Epithelial cell of esophagus (primary cell): Measurements from ENCODE around the gene SUSD3.

Experiments
- DNase-seq: peaks from one replicate; pipeline ENCODE4 v3.0.0; 2010; ENCODE audit warnings: low read depth
- H3K4me3 ChIP-seq: 2 replicates; pipeline ENCODE4 v1.5.1; 2011; ENCODE audit warnings: mild to moderate bottlenecking, low read length, control low read depth
- TF ChIP-seq, protein P1 (sequence below): IDR thresholded peaks from 2 replicates; pipeline ENCODE4 v1.5.1; 2011; ENCODE audit warnings: low read depth, mild to moderate bottlenecking, low read length, control low read depth, inconsistent platforms; ENCODE audit not compliant: insufficient read depth; ENCODE audit errors: missing control alignments

SUSD3 gene

DNA sequence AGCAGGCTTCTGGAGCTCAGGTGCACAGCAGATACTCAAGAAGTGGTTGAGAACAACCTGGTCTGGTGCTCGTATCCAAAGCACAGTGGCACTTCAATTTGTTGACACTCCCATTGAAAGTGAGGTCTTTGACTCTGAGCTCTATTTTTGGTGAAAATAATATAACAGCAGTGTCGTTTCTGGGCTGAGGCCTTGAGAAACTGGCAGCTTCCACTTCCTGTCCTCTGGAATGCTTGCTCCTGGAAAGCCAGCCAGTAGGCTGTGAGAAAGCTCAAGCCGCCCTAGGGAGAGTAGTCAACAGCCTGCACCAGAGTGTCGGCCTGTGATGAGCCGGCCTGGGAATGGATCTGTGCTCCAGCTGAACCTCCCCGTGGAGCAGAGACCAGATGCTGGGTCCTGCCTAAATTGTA is 6.8 kb upstream of the SUSD3 start:
- TF ChIP-seq, protein P1, sequence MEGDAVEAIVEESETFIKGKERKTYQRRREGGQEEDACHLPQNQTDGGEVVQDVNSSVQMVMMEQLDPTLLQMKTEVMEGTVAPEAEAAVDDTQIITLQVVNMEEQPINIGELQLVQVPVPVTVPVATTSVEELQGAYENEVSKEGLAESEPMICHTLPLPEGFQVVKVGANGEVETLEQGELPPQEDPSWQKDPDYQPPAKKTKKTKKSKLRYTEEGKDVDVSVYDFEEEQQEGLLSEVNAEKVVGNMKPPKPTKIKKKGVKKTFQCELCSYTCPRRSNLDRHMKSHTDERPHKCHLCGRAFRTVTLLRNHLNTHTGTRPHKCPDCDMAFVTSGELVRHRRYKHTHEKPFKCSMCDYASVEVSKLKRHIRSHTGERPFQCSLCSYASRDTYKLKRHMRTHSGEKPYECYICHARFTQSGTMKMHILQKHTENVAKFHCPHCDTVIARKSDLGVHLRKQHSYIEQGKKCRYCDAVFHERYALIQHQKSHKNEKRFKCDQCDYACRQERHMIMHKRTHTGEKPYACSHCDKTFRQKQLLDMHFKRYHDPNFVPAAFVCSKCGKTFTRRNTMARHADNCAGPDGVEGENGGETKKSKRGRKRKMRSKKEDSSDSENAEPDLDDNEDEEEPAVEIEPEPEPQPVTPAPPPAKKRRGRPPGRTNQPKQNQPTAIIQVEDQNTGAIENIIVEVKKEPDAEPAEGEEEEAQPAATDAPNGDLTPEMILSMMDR = no peak
- DNase-seq = no peak
- no peak overlapping the region for H3K4me3 ChIP-seq

DNA sequence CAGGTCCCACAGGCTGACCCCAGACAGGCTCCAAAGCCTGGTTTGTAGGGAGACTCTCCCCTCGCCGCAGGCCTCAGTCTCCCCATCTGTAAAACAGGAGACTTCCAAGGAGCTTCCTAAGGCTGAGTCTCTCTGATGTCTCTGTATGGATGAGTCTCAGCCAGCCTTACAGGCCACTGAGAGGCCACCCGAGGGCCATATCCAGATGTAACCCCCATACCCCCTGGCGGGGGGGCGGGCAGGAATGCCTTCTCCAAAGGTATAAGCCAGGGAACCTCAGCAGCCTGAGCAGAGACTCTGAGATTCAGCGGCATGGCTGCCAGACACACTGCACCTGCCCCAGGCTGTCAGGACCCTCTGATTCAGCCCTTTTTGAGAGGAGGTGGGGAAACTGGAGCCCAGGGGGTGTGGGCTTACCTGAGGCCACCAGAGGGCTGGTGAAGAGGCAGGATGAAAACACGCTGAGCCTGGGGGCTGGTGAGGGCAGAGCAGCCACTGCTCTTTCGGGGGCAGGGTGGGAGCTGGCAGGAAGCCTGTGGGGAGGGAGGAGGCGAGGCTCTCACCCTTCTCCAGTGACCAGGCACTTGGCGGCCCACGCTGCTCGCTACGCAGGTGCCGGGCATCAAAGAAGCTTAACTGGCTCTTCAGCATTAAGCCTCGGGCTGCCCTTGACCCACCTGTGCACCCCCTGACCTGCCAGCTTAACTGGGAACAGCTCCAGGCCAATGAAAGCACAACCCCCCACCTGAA is 5.5 kb upstream of the SUSD3 start:
- TF ChIP-seq, protein P1 = no peak
- H3K4me3 ChIP-seq = no peak overlapping the region
- no peak for DNase-seq

DNA sequence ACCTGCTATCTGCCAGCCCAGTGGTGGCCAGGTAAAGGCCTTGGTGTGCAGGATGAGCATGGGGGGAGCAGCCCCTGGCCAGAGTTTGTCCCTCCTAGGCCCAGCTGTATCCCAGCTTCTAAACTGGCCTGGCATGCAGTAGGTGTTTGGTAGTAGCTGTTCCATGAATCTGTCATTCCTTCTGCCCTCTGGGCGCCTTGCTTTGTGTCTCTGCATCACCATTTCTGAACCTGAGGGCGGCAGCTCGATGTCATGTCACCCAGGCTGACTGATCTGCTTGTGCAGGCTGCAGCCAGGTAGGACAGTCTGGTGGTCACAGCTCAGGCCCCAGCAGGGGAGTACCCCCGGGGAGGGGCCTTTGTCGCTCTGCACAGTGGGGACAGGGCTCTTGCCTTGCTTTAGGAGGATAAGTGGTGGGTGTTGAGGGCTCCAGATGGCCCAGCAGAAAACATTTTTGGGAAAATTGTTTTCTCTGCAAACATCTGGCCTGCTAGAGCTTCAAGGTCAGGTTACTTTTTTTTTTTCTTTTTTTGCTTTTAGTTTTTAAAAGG is 4.6 kb upstream of the SUSD3 start:
- H3K4me3 ChIP-seq = no peak overlapping the region
- DNase-seq = no peak
- TF ChIP-seq, protein P1 = no peak

DNA sequence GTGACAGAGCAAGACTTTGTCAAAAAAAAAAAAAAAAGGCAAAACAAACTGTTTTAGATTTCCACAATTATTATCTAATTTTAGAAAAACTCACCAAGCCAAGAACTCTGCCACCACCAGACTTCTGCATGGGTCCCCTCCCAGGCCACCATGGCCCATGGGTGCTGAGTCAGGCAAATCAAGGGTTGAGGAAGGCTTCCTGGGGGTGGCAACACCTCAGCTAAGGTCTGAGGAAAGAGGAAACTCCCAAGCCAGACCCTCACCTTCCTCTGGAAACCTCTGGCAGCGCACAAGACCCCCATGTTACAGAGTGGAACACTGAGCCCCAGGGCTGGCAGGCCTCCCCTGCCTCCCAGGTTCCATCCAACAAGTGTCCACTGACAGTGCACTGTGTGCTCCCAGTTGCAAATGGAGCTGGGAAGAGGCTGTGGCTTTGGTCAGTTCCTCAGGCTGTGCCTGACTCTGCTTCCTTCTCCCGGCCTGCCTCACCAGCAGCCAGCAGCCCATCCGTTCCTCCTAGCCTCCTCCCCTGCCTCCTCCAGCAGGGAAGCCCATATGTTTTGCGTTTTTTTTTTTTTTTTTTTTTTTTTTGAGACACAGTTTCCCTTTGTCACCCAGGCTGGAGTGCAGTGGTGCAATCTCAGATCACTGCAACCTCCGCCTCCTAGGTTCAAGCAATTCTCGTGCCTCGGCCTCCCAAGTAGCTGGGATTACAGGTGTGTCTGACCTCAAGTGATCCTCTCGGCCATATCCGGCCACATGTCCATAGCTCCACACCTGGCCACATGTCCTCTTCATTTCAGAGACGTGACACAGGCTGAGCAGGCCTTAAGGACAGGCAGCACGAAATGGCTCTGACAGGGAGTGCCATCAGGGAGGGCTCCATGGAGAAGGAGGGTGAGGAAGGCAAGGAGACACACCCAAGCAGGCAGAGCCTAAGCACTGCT is 3.5 kb upstream of the SUSD3 start:
- no peak overlapping the region for H3K4me3 ChIP-seq
- no peak for DNase-seq
- TF ChIP-seq, protein P1 = no peak

DNA sequence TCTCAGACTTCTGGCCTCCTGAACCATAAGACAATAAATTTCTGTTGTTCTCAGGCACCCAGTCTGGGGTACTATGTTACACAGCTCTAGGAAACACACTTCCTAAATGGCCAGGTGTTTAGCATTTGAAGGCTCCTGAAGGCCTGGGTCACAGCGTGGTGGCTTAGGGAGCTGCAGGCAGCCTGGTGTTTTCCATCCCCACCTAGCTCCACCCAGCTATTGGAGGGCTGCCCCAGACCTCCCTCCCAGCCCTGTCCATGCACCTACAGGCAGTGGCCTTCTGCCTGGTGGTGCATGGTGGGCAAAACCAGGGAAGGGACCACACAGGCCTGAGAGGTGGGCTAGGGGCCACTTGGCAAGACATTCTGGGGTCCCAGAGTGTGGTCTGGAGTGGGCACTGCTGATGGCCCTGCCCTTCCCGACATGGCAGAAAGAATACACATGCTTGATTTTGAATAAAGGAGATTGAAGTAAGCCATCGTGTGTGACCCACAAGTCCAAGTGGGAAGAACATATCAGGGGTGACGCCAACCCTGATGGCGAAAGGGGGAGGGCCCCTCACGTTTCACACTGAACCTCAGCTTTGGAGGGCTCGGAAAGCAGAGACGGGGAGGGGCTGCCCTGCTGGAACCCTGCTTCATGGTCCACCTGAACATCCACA is 1.3 kb upstream of the SUSD3 start:
- H3K4me3 ChIP-seq = no peak overlapping the region
- TF ChIP-seq, protein P1 = no peak
- no peak for DNase-seq

DNA sequence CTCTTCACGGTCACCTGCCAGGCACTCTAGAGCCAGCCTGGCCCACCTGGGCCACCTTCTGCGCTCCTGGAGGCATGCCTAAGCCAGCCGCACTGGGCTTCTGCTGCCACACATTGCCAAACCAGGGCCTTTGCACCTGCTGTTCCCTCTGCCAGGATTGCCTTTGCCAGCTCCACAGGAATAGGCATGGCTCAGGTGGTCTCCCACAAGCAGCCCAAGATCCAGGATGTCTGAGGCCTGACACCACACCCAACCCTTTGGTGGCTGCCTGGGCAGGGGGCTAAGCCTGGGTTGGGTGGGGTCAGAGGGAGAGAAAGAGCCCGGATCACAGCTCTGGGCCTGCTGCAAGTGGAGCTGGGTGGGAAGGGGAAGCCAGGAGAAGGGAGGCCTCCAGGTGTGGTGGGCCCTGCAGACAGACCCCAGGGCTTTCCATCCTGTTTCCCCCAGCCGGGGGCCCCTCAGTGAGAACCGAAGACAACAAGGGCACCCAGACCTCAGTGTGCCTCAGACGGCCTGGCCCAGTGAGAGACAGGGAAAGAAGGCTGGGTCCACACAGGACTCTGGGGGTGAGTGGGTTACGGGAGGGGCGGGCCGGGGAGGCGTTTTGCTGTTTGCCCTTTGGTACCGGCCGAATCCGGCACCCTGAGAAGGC is 672 bp upstream of the SUSD3 start:
- DNase-seq = no peak
- no peak overlapping the region for H3K4me3 ChIP-seq
- TF ChIP-seq, protein P1 = no peak
